ENCODE results near the gene TAS2R40.
A peak's percentile ranks its signal among the peaks of the same experiment; 100 is the strongest.
"Not testable (repeated sequence)": the region's sequence is repeated elsewhere in the genome, so short reads cannot be mapped to it uniquely, and the experiment has no call there.

Gene TAS2R40

DNA sequence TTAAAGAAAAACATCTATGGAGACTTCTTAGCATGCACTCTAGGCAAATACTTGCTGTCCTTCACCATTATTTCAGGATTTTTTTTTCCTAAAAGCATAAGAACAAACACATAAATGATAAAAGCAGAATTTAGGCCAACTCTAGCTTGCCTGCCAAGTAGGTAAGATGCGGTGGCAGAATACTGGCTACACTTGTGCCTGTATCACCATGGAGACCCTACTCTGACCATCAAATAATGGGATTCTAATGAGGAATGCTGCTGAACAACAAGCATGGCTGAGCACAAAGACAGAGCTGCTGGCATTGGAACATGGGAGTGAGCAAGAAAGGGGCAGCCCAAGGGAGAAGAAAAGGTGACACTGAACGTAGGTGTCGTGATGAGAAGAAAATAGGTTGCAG lies 18.5 kb upstream of the TAS2R40 start:
- H3K4me1 ChIP-seq (ENCODE audit: control insufficient read depth in 1 of 2, insufficient read depth in 1 of 2, low read depth in 1 of 2, low read length in 1 of 2), result peaks cover 5 to 7% of the 10 kb centered on the region in 2 experiments
- no peaks in the 10 kb centered on the region for H3K9me3 ChIP-seq
- H3K4me3 ChIP-seq (ENCODE audit: low read depth in 1 of 2, low read length in 1 of 2), result no peak overlapping the region
- TF ChIP-seq CTCF (IDR thresholded peaks at IDR 0.05), result no peak
- H3K36me3 ChIP-seq, result no peaks in the 10 kb centered on the region
- H3K27ac ChIP-seq, result no peak overlapping the region
- H3K27me3 ChIP-seq, result peaks cover 35% of the 10 kb centered on the region

GRCh38 chr7:143205560-143206293 lies 16.1 kb upstream of the TAS2R40 start:
- Histone ChIP-seq H3K9me3 (no peaks in the 10 kb centered on the region), H3K4me1 (ENCODE audit: control insufficient read depth in 1 of 2, insufficient read depth in 1 of 2, low read depth in 1 of 2, low read length in 1 of 2) (peaks cover 5 to 7% of the 10 kb centered on the region in 2 experiments), H3K4me3 (ENCODE audit: low read depth in 1 of 2, low read length in 1 of 2) (no peak overlapping the region), H3K27me3 (peaks cover 47% of the 10 kb centered on the region), H3K27ac (no peak overlapping the region), H3K36me3 (no peaks in the 10 kb centered on the region)
- TF ChIP-seq CTCF (IDR thresholded peaks at IDR 0.05), result no peak

DNA sequence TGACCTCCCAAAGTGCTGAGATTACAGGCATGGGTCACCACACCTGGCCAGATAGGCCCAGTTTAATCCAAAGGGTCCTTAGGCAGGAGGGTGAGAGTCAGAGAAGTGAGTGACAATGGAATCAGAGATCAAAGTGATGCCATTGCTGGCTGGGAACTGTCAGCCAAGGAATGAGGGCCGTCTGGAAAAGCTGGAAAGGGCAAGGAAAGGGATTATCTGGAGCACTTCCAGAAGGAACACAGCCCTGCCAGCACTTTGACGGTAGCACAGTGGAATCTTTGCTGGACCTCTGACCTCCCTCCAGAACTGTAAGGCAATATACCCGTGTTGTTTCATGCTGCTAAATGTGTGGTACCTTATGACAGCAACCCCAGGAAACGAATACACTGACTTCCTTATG lies 11.3 kb upstream of the TAS2R40 start:
- no peak for TF ChIP-seq CTCF (IDR thresholded peaks at IDR 0.05)
- Histone ChIP-seq H3K9me3 (no peaks in the 10 kb centered on the region), H3K27me3 (peaks cover 29% of the 10 kb centered on the region), H3K27ac (no peak overlapping the region), H3K4me3 (ENCODE audit: low read depth in 1 of 2, low read length in 1 of 2) (no peak overlapping the region), H3K36me3 (no peaks in the 10 kb centered on the region), H3K4me1 (ENCODE audit: control insufficient read depth in 1 of 2, insufficient read depth in 1 of 2, low read depth in 1 of 2, low read length in 1 of 2) (peaks cover 4 to 12% of the 10 kb centered on the region in 2 experiments)

DNA sequence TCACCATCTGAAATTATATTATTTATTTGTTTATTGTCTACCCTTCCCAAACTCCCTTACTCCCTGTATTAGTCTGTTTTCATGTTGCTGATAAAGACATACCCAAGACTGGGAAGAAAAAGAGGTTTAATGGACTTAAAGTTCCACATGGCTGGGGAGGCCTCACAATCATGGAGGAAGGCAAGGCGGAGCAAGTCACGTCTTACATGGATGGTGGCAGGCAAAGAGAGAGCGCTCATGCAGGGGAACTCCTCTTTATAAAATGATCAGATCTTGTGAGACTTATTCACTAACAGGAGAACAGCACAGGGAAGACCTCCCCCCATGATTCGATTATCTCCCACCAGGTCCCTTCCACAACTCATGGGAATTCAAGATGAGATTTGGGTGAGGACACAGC lies 8.4 kb upstream of the TAS2R40 start:
- not testable (repeated sequence) for H3K4me1 ChIP-seq (ENCODE audit: control insufficient read depth in 1 of 2, insufficient read depth in 1 of 2, low read depth in 1 of 2, low read length in 1 of 2); H3K36me3 ChIP-seq; H3K27ac ChIP-seq; H3K9me3 ChIP-seq; H3K4me3 ChIP-seq (ENCODE audit: low read depth in 1 of 2, low read length in 1 of 2)
- H3K27me3 ChIP-seq, result peaks cover 11% of the 10 kb centered on the region

DNA sequence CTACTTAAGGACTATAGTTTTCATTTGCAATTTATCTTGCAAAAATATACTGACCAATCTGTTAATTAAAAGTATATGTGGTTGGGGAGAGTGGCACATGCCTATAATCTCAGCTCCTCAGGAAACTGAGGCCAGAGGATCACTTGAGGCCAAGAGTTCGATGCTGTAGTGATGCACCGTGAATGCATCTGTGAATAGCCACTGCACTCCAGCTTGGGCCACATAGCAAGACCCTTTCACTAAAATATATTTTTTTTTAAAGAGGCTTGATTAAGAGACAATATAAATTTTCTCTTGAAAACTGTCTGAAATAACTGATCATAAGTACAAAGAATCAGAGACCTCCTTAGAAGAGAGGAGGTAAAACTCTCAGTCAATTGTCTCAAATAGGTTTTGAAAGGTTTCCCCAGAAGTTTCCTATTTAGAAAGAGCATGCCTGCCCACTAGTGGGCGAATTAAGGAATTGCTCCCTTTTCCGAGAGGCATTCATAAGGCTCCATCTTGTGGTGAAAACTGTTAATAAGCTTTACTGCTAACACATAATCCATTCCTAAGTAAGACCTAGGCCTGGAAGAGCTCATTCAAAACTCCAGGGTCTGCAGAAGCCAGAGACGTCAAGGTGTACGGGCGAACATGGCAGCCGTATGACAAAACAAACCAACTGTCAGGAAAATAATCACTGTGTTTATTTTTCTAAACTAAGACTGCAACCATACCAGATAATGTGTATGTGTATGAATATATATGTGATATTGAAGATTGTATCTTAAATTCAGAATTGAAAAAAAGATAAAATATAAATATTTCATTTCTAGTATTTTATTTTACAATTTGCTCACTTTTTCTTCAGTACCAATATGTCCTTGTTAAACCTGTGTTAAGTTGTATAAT lies 6.8 kb upstream of the TAS2R40 start:
- Histone ChIP-seq H3K4me3 (ENCODE audit: low read depth in 1 of 2, low read length in 1 of 2) (no peak overlapping the region), H3K4me1 (ENCODE audit: control insufficient read depth in 1 of 2, insufficient read depth in 1 of 2, low read depth in 1 of 2, low read length in 1 of 2) (peaks cover 7 to 8% of the 10 kb centered on the region in 2 experiments), H3K27me3 (no peaks in the 10 kb centered on the region), H3K9me3 (no peaks in the 10 kb centered on the region), H3K27ac (no peak overlapping the region), H3K36me3 (no peaks in the 10 kb centered on the region)
- peak; percentile 99 for TF ChIP-seq CTCF (IDR thresholded peaks at IDR 0.05)

- no peak overlapping the region for H3K27ac ChIP-seq
- no peaks in the 10 kb centered on the region for H3K27me3 ChIP-seq
- TF ChIP-seq CTCF (IDR thresholded peaks at IDR 0.05), result no peak
- H3K9me3 ChIP-seq, result no peaks in the 10 kb centered on the region
- no peak overlapping the region for H3K4me3 ChIP-seq (ENCODE audit: low read depth in 1 of 2, low read length in 1 of 2)
- H3K4me1 ChIP-seq (ENCODE audit: control insufficient read depth in 1 of 2, insufficient read depth in 1 of 2, low read depth in 1 of 2, low read length in 1 of 2), result peaks cover 16 to 19% of the 10 kb centered on the region in 2 experiments
- H3K36me3 ChIP-seq, result no peaks in the 10 kb centered on the region
Measured at GRCh38 chr7:143216151-143216550, 5.7 kb upstream of the TAS2R40 start.
